CD1c-positive myeloid dendritic cell (primary cell): Measurements from ENCODE around the gene ZCWPW1.
"Not testable (repeated sequence)": the region's sequence is repeated elsewhere in the genome, so short reads cannot be mapped to it uniquely, and the experiment has no call there.

Source experiments
- DNase-seq: peaks from one replicate; pipeline ENCODE4 v3.0.0-alpha.2; 2016; ENCODE audit errors: extremely low spot score

Gene ZCWPW1

DNA sequence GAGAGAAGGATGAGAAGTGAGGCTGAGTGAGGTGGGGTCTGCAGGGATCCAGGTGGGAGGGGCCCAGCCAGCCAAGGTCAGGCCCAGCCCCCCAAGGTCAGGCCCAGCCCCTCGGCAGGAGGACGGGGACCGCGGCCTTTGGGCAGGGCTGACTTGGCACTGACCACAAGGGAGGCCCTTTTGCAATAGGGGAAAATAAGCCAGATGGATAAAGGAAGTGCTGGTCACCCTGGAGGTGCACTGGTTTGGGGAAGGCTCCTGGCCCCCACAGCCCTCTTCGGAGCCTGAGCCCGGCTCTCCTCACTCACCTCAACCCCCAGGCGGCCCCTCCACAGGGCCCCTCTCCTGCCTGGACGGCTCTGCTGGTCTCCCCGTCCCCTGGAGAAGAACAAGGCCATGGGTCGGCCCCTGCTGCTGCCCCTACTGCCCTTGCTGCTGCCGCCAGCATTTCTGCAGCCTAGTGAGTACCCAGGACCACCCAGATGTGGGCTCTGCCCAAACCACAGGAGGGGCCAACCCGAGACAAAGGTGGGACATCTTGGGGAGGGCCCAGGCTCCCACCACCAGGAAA, 55.2 kb downstream of the ZCWPW1 start, which contains the start of gene PILRA:
PILRA (plus strand) TSS at position 227 of the 571 bp plus-strand sequence; CDS start at position 397, 170 bp downstream.
- peak; percentile 79 for DNase-seq

DNA sequence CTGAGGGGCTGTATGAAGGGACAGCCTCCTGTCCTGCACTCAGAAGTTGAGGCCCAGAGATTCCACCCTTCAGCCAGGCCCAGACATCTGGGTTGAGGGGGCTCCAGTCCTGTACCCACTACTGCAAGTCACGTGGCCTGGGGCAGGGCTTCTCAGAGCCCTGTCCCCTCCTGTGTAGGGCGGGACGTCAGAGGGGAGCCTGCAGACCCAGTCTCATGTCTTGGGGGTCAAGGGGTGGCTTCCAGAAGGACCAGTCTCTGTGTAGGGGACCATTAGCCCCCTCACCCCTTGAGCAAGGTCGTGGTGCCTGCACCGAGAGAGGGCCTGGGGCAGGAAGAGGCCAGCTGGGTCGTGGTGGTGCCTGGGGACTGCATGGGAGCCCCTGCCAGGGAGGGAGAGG, 55.8 kb downstream of the ZCWPW1 start:
- no peak for DNase-seq

DNA sequence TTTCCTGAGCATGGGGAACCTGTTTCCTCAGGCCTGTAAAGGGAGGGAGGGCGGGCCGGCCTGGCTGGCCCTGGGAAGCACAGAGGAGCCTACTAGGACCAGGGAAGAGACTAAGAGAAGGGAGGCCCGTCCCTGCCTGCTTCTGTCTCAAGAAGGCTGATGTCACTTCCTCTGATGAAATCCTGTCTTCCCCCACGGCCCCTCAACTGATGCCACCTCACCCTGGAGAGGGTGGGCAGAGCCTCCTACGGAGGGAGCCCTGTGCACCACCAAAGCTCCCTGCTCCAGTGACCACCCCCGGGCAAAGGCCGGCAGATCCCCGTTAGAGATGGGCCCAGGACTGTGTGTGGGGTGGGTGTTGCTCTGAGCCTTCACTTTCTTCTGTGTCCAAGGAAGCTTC, 56.2 kb downstream of the ZCWPW1 start:
- peak; percentile 90 for DNase-seq

DNA sequence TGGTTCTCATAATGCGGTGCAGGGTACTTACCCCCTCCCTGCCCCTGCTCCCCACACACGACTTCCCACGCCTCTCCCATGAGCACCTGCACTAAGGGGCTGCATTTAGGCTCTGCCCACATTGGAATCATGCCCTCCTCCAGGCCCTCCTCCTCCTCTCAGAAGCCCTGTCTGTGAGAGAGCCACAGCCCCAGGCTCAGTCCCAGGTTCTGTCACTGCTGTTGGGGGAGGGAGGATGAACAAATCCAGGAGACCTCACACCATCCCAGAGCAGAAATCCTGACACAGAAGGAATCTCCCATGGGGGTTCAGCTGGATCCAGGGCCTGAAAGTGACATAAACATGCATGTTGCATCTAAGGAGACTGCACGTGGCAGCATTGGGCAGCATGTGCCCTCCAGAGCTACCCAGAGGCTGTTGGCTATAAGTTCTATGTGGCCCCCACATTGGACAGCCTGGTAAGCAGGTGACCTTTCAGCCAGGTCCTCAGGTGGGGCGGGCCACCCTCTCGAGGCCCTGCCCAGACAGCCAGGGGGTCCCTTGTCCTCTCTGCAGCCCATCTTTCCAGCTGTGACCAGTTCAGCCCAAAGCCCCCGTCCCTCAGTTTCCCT, 56.8 kb downstream of the ZCWPW1 start:
- DNase-seq = no peak

DNA sequence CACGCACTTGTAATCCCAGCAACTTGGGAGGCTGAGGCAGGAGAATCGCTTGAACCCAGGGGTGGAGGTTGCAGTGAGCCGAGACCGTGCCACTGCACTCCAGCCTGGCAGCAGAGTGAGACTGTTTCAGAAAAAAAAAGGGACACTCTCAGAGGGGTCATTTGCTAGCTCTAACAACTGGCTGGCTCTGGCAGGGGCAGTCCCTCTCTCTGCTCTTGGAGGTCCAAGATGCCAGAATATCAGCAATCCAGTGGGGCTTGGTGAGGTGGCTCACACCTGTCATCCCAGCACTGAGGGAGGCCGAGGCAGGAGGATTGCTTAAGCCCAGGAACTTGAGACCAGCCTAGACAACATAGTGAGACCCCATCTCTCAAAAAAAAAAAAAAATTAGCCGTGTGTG, 57.8 kb downstream of the ZCWPW1 start:
- no peak for DNase-seq

DNA sequence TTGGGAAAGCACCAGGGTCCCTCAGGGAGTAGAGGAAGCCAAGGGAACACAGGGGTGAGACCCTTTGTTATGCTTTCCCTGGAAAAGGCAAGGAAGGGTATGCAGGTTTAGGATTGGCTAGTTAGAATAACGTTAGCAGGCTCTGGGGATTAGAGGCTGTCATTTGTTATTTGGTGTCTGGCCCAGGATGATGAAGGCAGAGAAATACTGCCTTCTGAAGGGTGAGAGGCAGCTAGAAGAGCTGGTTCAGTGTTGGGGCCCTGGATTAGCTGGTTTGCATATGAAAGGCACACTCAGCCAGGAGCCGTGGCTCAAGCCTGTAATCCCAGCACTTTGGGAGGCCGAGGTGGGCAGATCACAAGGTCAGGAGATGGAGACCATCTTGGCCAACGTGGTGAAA, 58.2 kb downstream of the ZCWPW1 start:
- DNase-seq = no peak

DNA sequence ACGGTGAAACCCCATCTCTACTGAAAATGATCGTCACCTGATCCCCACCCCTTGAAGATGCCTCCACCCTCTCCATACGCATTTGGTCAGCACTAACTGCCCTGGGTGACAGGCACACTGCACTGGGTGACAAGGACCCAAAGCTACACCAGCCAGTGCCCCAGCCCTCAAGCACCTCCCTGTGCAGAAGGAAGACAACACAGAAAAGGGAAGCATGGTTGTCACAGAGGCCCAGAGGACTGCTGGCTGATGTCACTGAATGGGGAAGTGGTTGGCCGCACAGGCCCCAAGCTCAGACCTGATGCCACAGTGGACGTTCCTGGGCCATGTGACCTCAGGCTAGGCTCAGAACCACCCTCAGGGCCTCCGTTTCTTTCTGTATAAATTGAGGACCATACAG, 59.4 kb downstream of the ZCWPW1 start:
- DNase-seq = peak; percentile 95

DNA sequence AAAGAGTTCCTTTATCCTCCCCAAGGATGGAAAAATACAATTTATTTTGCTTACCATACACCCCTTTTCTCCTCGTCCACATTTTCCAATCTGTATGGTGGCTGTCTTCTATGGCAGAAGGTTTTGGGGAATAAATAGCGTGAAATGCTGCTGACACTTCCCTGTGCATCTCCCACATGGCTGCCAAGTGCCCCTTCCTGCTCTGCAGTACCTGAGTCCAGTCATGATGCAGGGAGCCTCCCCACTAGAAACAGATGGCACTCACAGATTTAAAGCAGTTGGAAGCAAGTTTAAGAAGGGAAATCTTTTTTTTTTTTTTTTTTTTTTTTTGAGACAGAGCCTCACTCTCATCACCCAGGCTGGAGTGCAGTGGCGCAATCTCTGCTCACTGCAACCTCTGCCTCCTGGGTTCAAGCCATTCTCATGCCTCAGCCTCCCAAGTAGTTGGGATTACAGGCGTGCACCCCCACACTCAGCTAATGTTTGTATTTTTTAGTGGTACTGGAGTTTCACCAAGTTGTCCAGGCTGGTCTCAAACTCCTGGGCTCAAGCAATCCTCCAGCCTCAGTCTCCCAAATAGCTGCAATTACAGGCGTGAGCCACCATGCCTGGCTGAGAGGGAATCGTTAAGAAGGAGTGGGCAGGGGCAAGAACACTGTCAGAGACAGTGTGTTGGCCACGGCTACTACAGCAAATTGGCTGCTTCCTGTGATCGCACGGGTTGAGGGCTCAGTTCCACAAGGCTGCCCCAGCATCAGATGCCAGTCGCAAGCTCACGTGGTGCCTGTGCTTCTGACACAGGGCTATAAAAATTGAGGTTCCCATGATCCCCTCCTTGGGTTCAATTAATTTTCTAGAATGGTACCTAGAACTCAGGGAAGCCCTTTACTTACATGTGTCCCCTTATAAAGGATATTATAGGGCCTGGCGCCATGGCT, 60.6 kb downstream of the ZCWPW1 start:
- peak; percentile 64 for DNase-seq

DNA sequence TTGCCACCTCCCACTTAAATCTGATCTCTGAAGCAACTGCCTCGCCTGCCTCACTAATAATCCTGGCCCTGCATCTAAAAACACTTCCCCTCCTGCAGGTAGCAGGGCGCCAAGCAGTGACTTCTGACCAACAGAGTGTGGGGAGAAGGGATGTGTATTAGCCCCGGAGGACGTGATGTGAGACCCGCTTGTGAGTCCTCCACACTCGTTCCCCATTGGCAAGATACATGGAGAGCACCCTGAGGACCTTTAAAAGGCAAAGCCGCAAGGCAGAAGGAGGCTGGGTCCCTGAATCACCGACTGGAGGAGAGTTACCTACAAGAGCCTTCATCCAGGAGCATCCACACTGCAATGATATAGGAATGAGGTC, 61.3 kb downstream of the ZCWPW1 start:
- no peak for DNase-seq

DNA sequence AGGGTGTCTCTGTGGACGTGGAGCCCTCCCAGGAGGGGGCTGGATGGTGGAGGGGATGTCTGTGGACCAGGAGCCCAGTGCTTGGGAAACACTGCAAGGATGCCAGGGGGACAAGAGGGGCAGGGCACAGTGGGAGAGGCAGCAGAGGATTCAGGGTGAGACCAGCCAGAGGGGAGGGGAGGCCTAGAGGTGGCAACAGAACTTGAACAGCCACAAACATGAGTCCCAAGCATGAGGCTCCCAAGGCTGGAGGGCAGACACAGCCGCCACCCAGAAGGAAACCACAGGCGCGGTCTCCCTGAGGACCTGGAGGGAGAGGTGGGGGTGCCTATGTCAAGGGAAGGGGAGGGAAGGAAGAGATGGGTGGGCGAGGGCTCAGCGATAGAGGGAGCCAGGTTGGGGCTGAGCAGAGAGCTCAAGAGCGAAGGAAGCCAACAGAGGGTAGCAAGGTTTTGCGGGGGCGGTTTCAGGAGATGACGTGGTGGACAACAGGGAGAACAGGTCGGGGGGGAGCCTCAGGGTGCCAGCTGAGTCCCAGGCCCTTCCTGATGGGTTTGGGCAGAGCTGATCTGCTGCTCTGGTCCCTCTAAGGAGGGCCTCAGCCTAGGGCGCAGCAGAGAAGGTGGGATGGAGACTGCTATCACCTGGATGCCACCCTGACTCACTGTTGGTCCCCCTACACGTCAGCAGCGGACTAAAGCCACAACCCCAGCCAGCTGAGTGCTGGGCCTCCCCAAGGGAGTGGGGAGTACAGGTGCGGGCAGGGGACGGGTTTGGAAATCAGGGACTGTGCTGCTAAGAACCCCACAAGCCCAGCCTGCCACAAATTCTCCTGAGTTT, 61.9 kb downstream of the ZCWPW1 start:
- DNase-seq = peak; percentile 25

DNA sequence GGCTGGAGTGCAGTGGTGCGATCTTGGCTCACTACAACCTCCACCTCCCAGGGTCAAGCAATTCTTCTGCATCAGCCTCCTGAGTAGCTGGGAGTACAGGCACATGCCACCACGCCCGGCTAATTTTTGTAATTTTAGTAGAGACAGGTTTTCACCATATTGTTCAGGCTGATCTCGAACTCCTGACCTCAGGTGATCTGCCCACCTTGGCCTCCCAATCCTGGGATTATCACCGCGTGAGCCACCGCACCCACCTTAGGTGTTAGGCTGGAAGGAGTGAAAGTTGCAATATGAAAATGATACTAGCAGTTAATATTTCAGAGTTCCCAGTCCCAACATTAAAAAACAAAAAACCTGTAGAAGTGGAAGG, 62.5 kb downstream of the ZCWPW1 start:
- DNase-seq = not testable (repeated sequence)

DNA sequence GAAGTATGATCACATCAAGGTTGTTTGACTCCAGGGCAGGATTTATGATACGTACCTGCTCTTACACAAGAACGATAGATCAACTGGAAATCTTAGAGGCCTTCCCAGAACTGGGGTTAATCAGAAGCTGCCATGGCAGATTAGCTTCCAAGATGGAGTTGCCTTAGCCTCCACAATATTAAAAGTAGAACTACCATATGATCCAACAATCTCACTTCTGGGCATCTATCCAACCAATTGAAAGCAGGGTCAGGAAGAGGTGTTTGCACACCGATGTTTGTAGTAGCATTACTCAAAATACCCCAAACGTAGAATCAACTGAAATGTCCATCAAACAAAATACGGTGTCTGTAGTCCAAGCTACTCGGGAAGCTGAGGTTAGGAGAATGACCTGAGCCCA, 64.0 kb downstream of the ZCWPW1 start:
- DNase-seq = no peak

DNA sequence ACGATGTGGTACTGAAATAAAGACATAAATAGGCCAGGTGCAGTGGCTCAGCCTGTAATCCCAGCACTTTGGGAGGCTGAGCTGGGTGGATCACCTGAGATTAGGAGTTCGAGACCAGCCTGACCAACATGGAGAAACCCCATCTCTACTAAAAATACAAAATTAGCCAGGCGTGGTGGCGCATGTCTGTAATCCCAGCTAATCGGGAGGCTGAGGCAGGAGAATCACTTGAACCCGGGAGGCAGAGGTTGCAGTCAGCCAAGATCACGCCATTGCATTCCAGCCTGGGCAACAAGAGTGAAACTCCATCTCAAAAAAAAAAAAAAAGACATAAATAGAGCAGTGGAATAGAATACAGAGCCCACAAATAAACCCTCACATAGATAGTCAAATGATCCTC, 64.7 kb downstream of the ZCWPW1 start:
- not testable (repeated sequence) for DNase-seq

DNA sequence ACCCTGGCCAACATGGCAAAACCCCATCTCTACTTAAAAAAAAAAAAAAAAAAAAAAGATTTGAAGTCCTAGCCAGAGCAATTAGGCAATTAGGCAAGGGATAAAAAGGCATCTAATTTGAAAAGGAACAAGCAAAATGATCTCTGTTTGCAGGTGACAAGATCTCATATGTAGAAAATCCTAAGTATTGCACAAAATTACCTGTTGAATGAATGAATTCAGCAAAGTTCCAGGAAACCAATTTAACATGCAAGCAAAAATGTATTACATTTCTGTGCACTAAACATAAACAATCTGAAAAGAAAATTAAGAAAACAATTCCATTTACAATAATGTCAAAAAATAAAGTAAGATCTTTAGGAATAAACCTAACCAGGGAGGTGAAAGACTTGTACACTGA, 65.4 kb downstream of the ZCWPW1 start:
- no peak for DNase-seq

DNA sequence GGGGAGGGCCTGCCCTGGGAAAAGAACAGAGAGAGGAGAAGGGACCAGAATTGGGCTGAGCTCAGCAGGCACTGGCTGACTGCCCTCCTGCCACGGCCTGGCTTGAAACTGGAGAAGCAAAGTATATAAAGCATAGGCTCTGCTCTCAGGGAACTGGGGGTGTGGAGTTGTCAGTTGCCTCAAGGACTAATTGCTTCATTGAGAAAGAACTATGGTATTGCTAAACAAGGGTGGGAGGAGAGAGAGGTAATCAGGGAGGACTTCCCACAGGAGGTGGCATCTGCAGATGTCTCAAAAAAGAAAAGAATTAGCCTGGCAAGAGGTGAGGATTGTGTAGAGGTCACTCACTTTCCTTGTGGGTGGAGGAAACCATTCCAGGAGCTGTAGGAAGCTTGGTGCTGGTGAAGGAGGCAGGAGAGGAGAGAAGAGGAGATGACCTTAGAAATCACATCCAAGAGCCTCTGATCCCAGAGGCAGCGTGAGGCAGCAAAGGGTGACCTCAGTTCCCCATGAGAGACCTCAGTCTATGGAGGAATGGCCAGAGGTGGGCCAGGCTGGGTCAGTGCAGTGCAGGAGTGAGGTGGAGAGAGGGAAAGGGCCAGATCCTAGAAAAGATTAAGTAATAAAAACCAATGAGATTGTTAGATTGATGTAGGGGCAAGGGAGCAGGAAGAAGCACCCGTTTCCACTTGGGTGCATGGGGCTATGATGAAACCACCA, 68.2 kb downstream of the ZCWPW1 start:
- DNase-seq = peak; percentile 34

DNA sequence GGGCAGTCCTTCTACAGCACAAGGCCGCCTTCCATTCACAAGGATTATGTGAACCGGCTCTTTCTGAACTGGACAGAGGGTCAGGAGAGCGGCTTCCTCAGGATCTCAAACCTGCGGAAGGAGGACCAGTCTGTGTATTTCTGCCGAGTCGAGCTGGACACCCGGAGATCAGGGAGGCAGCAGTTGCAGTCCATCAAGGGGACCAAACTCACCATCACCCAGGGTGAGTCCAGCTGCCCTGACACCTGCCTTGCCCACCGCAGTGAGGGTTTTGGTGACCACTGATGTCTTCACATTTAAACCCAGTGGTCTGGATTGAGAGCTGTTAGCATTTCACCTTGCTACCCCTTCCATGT, 69.7 kb downstream of the ZCWPW1 start:
- DNase-seq = no peak

DNA sequence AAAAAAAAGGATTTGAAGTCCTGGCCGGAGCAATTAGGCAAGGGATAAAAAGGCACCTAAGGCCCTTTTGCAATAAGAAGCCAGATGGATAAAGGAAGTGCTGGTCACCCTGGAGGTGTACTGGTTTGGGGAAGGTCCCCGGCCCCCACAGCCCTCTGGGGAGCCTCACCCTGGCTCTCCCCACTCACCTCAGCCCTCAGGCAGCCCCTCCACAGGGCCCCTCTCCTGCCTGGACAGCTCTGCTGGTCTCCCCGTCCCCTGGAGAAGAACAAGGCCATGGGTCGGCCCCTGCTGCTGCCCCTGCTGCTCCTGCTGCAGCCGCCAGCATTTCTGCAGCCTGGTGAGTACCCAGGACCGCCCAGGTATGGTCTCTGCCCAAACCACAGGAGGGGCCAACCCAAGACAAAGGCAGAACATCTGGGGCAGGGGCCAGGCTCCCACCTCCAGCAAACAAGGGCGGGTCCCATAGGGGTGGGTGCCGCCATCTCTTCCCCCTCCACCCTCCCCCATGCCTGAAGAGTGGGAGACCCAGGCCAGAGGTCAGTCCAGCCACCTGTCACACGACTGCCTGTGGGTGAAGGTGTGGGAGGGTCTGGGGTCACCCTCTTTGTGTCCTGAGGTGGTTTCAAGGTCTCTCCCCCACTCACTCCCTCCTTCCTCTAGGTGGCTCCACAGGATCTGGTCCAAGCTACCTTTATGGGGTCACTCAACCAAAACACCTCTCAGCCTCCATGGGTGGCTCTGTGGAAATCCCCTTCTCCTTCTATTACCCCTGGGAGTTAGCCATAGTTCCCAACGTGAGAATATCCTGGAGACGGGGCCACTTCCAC, 70.3 kb downstream of the ZCWPW1 start, which contains the start of gene PILRB:
PILRB (plus strand) TSS at position 91 of the 830 bp plus-strand sequence; CDS start at position 277, 186 bp downstream.
- DNase-seq = no peak

DNA sequence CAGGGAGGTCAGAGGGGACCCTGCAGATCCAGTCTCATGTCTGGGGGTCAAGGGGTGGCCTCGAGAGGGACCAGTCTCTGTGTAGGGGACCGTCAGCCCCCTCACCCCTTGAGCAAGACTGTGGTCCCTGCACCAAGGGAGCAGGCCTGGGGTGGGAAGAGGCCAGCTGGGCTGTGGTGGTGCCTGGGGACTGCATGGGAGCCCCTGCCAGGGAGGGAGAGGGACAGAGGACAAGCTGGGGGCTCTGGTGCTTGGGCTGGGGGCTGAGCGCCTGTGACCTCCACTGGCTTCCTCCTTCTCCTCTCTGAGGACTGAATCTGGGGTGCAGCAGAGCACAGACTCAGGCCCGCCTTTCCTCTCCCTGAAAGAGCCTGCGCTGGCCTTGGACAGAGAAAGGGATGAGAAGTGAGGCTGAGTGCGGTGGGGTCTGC, 71.4 kb downstream of the ZCWPW1 start:
- DNase-seq = no peak

DNA sequence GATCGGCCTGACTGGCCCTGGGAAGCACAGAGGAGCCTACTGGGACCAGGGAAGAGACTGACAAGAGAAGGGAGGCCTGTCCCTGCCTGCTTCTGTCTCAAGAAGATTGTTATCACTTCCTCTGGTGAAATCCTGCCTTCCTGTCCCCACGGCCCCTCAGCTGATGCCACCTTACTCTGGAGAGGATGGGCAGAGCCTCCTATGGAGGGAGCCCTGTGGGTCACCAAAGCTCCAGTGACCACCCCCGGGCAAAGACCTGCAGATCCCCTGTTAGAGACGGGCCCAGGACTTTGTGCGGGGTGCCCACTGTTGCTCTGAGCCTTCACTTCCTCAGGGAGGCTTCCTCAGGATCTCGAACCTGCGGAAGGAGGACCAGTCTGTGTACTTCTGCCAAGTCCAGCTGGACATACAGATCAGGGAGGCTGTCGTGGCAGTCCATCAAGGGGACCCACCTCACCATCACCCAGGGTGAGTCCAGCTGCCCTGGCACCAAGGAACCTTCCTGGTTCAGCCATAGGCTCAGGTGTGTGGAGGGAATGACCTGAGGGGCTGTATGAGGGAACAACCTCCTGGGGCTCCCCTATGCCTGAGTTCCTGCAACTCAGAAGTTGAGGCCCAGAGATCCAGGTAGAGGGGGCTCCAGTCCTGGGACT, 72.0 kb downstream of the ZCWPW1 start:
- DNase-seq = no peak
